UCSD-AML1 (cell line): Measurements from ENCODE around the gene AKT1S1.
A peak's percentile ranks its signal among the peaks of the same experiment; 100 is the strongest.

Experiments used
- DNase-seq: peaks from one replicate; lab custom pipeline; 2025; ENCODE audit not compliant: unreplicated experiment; lab: John Stamatoyannopoulos, UW

The AKT1S1 gene

DNA sequence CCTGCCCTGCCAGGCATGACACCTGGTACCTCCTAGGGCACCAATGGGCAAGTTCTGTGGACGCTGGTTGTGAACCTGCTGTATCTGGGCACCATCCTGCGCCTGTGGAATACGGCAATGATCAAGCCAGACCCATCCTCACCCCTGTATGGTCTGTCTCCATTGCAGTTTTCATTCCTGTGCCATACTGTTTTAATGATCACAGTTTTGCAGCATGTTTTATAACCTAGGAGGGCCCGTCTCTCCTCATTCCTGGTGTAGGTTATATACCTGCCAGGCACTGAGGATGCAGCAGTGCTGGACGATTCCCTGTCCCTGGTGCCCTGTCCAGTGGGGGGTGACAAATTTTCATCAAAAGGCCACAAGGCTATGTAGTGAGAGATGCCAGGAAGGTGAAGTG lies 5.9 kb upstream of the AKT1S1 start:
- DNase-seq = no peak

GRCh38 chr19:49882643-49883042 lies 5.5 kb upstream of the AKT1S1 start:
- no peak for DNase-seq

- DNase-seq = no peak
These were observed 4.7 kb upstream of the AKT1S1 start for GRCh38 chr19:49881672-49882394.

- no peak for DNase-seq
These were observed 4.0 kb upstream of the AKT1S1 start for GRCh38 chr19:49881186-49881585.

DNA sequence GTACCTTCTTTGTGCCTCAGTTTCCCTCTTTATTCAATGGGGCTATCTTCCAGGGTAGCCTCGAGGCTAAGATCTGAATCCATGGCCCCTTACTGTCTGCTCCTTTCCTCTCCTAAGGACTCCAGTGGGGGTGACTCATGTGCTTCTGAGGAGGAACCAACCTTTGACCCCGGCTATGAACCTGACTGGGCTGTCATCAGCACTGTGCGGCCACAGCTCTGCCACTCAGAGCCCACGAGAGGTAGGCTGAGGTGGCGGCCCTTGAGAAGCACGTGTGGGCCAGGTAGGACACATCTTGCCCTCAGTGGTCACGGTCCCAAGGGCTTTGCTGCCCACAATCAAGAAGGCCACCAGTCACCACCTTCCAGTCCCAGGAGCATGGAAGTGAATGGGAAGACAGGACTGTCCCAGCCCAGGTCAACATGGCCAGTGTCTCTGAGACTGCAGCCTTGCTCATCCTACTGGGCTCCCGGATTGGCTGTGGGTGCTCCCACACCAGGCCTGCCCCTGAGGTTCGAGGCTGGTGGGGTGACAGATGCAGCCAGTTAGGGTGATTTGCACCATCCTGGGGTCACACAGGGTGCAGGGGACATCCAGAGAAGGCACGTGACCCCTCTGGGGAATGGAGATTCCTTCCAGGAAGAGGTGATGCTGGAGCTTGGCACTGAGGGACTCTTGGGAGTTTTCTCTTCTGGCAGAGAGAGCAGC lies 3.2 kb upstream of the AKT1S1 start:
- DNase-seq = no peak

DNA sequence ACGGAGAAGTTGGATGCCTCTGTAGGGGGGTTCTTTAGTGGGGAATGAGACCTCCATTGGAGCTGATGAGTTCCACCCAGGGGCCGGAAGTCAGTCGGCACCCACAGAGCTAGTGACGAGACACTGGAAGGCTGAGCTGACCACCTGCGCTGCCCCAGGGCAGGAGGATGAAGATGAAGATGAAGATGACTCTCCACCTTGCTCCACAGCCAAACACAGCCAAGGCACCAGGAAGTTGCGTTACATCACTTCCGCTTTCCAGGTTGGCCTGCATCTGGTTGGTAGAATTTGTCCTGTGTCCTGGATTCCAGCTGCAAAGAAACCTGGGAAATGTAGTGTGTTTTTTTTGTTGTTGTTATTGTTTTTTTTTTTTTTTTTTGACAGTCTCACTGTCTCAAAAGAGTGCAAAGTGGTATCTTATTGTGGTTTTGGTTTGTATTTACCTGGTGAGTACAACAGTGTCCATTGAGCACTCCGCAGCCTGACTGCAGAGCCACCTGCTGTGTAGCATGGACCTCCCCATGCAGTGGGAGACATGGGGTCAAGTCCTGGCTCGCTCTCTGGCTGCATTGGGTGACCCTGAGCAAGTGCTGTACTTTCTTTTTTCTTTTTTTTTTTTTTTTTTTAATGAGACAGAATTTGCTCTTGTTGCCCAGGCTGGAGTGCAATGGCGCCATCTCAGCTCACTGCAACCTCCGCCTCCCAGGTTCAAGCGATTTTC lies 2.2 kb upstream of the AKT1S1 start:
- no peak for DNase-seq

DNA sequence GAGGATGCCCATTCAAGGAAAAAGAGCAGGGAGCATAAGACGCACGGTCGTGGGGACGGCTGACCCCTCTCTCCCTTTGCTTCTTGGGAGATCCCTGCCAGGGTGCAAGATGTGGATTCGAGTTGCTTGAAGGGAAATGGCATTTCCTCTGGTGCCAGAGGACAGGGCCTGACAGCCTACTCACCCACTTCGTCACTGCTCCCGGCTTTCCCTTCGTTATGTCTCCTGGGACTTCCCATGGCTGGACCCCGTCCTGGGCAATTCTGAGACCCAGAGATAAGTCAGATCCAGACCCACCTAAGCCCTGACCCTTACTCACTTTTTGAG lies 1.6 kb upstream of the AKT1S1 start:
- DNase-seq = no peak

DNA sequence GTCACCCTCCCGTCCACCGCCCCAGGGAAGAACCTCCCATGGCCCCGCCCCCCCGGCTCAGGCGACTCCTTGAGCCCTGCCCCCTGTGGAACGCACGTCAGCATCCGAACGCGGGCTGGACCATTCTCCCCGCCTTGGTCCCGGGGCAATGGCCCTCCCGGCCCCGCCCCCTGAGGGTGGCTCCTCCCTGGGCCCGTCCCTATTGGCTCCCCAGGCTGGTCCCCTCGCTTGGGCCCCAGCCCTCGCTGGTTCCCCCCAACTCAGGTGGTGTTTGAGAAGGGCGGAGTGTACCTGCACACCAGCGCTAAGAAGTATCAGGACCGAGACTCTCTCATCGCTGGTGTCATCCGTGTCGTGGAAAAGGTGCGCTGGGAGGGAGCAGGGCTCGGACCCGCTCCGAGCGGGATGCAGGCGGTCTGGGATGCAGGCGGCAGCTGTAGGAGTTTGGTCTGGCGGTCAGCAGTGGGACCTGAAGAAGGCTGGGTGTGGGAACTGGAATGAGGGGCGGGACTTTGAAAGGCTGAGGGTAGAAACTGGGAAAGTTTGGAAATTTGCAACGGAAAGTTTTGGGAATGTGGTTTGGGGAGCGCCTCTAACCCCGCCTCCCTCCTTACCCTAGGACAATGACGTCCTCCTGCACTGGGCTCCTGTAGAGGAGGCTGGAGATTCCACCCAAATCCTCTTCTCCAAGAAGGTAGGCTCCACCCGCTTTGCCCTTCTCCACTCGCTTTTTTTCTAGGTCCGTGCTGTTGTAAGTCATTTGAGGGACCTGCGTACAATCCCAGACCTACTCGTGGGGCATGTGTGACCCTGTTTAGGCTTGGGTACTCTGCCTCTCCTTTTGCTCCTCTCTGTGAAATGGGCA lies 956 bp upstream of the AKT1S1 start:
- DNase-seq = peak; percentile 98

- peak; percentile 98 for DNase-seq
These were observed 634 bp downstream of the AKT1S1 start for GRCh38 chr19:49876422-49877019.

- peak; percentile 65 for DNase-seq
These were observed 1.2 kb downstream of the AKT1S1 start for GRCh38 chr19:49875857-49876421.

DNA sequence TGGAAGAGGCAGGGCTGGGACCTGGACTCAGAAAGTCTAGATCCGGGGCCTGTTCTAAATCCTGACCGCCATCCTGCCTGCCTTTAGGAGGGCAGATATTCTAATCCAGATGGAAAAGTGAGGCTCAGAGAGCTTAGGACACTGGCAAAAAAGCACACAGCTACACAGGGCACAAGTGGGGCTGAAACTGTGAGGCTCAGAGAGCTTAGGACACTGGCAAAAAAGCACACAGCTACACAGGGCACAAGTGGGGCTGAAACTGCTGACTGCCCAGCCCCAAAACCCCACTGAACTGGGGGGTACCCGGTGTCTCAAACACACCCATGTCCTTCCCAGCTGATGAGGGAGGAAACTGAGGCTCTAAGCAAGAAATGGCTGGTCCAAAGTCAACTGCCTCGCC lies 2.0 kb downstream of the AKT1S1 start:
- DNase-seq = no peak

GRCh38 chr19:49874503-49875157 lies 2.5 kb downstream of the AKT1S1 start:
- DNase-seq = no peak

GRCh38 chr19:49873834-49874233 lies 3.3 kb downstream of the AKT1S1 start:
- no peak for DNase-seq

DNA sequence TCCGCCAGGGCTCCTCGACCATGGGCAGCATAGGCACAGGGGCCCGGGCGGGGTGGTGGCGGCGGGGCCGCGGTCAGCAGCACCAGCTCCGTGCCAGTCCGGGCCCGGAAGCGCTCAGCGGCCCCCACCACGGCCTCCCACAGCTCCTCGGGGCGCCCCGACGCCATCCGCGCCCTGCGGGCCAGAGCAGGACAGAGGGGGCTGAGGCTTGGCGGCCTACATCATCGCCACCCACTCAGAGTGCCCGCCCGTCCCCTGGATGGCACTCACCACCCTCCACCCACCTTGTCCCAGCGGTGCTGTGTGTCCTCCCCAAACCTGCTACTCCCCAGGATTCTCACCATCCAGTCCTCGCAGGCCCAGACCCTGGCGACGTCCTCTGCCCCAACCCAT lies 4.0 kb downstream of the AKT1S1 start:
- no peak for DNase-seq

- no peak for DNase-seq
These were observed 4.7 kb downstream of the AKT1S1 start for GRCh38 chr19:49872245-49873128.

DNA sequence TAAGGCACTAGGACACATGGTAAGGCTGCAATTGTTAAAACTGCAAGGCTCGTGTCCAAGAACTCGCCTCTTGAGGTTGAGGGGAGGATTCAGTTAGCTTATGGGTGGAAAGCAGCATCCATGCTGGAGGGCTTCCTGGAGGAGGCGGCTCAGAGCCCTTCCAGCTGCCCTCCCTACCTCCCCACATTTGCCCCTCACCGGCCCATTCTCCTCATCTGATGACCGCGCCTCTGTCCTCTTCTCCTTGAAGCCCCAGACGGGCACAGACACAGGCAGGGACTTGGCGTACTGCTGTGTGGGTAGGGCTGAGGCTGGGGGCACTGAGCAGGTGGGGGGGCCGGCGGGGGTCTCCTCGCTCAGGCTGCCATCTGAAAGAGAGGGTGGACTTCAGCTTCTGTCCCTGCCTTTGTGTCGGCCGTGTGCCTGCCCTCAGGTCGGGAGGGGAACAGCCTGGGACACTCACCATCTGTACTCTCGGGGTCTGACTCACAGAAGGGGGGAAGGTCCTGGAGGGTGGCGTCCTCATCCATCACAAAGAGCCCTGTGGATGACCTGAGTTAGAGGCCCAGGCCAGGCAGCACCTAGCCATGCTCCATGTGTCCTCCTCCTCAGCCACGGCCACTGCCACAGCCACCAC lies 5.7 kb downstream of the AKT1S1 start:
- no peak for DNase-seq

DNA sequence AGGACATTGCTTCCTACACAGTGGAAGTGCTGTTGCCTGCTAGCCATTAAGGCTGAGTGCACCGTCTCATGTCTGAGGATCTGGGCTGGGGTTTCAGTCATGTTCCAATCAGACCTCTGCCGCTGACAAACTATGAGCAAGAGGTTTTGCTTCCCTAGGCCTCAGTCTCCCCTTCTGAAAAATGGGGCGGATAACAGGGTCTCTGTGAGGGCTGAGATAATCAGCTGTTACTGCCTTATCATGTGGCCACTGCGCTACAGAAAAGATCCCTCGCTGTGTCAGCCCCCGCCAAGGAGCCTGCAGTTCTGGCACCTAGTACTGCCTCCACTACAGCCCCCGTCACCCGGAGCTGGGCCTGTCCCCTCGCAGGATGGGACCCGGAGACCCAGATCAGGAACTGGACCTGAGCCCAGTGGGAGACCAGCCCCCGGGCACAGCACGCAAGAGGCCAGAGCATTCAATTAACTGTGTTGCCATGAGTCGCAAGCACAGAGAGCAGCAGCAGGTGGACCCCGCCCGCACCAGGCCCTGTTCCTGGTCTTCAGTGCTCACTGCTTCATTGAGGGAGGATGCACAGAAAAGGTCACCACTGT lies 6.8 kb downstream of the AKT1S1 start:
- DNase-seq = no peak
